Measurements from ENCODE around the gene NDUFB4. TPM values are rescaled to one million over a fixed set of nuclear protein-coding genes. Genes with fewer than 3 reads are reported as not detected.

The NDUFB4 gene
- total RNA-seq, 1 experiment from 2014 or later, result 283 TPM

GRCh38 chr3:120622457-120622856 lies 26.3 kb downstream of the NDUFB4 start:
- Histone ChIP-seq H3K4me3 (ENCODE audit: low read length) (peak overlapping the region; percentile 16), H3K79me2 (ENCODE audit: low read length) (no peaks in the 10 kb centered on the region), H3K9ac (ENCODE audit: low read length) (peak overlapping the region; percentile 80), H3K27me3 (ENCODE audit: low read length) (no peaks in the 10 kb centered on the region), H3K4me1 (ENCODE audit: insufficient read depth, low read length) (peaks cover 29% of the 10 kb centered on the region), H3K9me3 (ENCODE audit: low read length) (no peaks in the 10 kb centered on the region), H3F3A (ENCODE audit: low read length, unreplicated experiment) (no peaks in the 10 kb centered on the region), H2AFZ (ENCODE audit: low read length) (peak overlapping the region; percentile 73), H3K4me2 (ENCODE audit: low read length) (peak overlapping the region; percentile 65), H3K27ac (ENCODE audit: low read length) (peak overlapping the region; percentile 90), H4K20me1 (ENCODE audit: low read length) (no peaks in the 10 kb centered on the region), H3K36me3 (ENCODE audit: low read depth, low read length) (no peaks in the 10 kb centered on the region), H3K9me2 (replicated peaks; ENCODE audit: low read length) (no peaks in the 10 kb centered on the region)
- no peak for ATAC-seq
- ChIA-PET CTCF (interaction anchor here (0.6 to 1.2 kb wide), 5 partner anchors 62 to 192 kb away, joined by 3 to 5 read pairs (median 4); no protein-coding TSS in a partner anchor), POLR2A (ENCODE audit: unreplicated experiment) (interaction anchor here (0.6 kb wide), 2 partner anchors 22 to 25 kb away, joined by 3 read pairs; no protein-coding TSS in a partner anchor)
- intact Hi-C loops (cut with micrococcal nuclease), result no loop called here
- TF ChIP-seq EZH2 (IDR thresholded peaks at IDR 0.05; ENCODE audit: low read length, unreplicated experiment) (no peak), EZH2phosphoT487 (IDR thresholded peaks at IDR 0.05; ENCODE audit: borderline replicate concordance, low read length) (no peak)
- DNase-seq, result no peak
- BruUV-seq (replicated peaks), result no TSS peak

DNA sequence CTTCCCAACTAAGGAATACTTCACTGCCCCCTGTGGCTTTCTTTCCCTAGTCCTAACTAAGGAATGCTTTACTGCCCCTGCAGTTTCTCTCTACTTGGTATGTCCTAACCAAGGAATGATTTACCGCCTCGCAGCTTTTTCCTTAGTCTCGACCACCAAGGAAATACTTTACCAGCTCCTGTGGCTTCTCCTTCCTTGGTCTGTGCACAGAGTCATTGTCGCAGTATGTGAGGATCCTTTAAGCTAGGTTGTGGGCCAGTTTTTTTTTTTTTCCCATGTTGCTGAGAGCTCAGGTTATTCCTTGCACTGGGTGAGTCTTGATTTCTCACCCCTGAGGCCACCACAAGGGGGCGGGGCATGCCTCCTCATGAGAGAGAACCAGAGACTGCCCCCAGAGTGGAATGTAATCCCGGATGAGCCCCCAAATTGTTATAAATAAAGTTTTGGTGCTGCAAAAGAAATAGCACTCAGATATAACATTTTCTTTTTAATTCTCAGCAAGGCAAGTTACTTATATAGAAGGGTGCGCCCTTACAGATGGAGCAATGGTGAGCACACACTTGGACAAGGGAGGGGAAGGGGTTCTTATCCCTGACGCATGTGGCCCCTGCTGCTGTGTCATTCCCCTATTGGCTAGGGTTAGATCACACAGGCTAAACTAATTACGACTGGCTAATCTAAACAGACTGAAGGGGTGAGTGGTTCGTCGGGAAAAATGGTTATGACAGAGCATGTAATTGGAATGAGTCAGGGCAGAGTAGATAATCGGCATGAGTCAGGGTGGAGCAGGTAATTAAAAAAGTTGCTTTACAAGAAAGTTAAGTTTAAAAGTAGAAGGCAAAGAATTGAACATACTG lies 27.0 kb downstream of the NDUFB4 start:
- H3K9me2 ChIP-seq (replicated peaks; ENCODE audit: low read length), result no peaks in the 10 kb centered on the region
- peak overlapping the region; percentile 65 for H3K4me2 ChIP-seq (ENCODE audit: low read length)
- intact Hi-C loops (cut with micrococcal nuclease), result loop anchor here (1.0 kb wide), 3 partner anchors 70 to 172 kb away; partner anchors contain the start of genes GTF2E1 and RABL3
- H3K9ac ChIP-seq (ENCODE audit: low read length), result peak overlapping the region; percentile 80
- peak; percentile 98 for DNase-seq
- BruUV-seq (replicated peaks), result TSS peak; percentile 99
- peak; percentile 94 for ATAC-seq
- no peaks in the 10 kb centered on the region for H3K9me3 ChIP-seq (ENCODE audit: low read length)
- no peaks in the 10 kb centered on the region for H3F3A ChIP-seq (ENCODE audit: low read length, unreplicated experiment)
- H4K20me1 ChIP-seq (ENCODE audit: low read length), result no peaks in the 10 kb centered on the region
- TF ChIP-seq EZH2 (IDR thresholded peaks at IDR 0.05; ENCODE audit: low read length, unreplicated experiment), result no peak
- TF ChIP-seq, protein P1, sequence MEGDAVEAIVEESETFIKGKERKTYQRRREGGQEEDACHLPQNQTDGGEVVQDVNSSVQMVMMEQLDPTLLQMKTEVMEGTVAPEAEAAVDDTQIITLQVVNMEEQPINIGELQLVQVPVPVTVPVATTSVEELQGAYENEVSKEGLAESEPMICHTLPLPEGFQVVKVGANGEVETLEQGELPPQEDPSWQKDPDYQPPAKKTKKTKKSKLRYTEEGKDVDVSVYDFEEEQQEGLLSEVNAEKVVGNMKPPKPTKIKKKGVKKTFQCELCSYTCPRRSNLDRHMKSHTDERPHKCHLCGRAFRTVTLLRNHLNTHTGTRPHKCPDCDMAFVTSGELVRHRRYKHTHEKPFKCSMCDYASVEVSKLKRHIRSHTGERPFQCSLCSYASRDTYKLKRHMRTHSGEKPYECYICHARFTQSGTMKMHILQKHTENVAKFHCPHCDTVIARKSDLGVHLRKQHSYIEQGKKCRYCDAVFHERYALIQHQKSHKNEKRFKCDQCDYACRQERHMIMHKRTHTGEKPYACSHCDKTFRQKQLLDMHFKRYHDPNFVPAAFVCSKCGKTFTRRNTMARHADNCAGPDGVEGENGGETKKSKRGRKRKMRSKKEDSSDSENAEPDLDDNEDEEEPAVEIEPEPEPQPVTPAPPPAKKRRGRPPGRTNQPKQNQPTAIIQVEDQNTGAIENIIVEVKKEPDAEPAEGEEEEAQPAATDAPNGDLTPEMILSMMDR (conservative IDR thresholded peaks at IDR 0.05; ENCODE audit: low read depth, low read length), result peak; percentile 81
- TF ChIP-seq EZH2phosphoT487 (IDR thresholded peaks at IDR 0.05; ENCODE audit: borderline replicate concordance, low read length), result no peak
- H3K36me3 ChIP-seq (ENCODE audit: low read depth, low read length), result no peaks in the 10 kb centered on the region
- H3K79me2 ChIP-seq (ENCODE audit: low read length), result no peaks in the 10 kb centered on the region
- peak overlapping the region; percentile 16 for H3K4me3 ChIP-seq (ENCODE audit: low read length)
- H2AFZ ChIP-seq (ENCODE audit: low read length), result peak overlapping the region; percentile 73
- POLR2A ChIA-PET (ENCODE audit: unreplicated experiment), result interaction anchor here (0.6 kb wide), 1 partner anchor 26 kb away, joined by 3 read pairs; no protein-coding TSS in a partner anchor
- peak overlapping the region; percentile 90 for H3K27ac ChIP-seq (ENCODE audit: low read length)
- H3K27me3 ChIP-seq (ENCODE audit: low read length), result no peaks in the 10 kb centered on the region
- CTCF ChIA-PET, result interaction anchor here (0.5 to 1.2 kb wide), 6 partner anchors 26 to 192 kb away, joined by 3 to 5 read pairs (median 4); no protein-coding TSS in a partner anchor
- H3K4me1 ChIP-seq (ENCODE audit: insufficient read depth, low read length), result peaks cover 28% of the 10 kb centered on the region

DNA sequence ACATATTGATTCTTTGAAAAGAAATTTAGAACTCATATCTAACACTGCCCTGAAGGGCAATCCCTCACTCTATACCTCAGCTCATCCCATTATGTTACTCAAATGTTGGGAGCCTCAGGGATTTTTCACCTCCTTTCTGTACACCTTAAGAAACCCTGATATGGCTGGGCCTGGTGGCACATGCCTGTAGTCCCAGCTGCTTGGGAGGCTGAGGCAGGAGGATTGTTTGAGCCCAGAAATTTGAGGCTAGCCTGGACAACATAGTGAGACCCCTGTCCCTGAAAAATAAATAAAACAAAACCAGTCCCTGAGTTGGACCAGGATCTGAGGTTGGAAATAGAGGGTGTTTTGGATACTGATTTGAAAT lies 27.6 kb downstream of the NDUFB4 start:
- ChIA-PET POLR2A (ENCODE audit: unreplicated experiment) (no interaction called here), CTCF (no interaction called here)
- H3K27ac ChIP-seq (ENCODE audit: low read length), result peak overlapping the region; percentile 90
- H3K4me3 ChIP-seq (ENCODE audit: low read length), result no peak overlapping the region
- DNase-seq, result no peak
- intact Hi-C loops (cut with micrococcal nuclease), result loop anchor here (1.0 kb wide), 3 partner anchors 70 to 172 kb away; partner anchors contain the start of genes GTF2E1 and RABL3
- BruUV-seq (replicated peaks), result no TSS peak
- no peaks in the 10 kb centered on the region for H3K9me2 ChIP-seq (replicated peaks; ENCODE audit: low read length)
- H3K9me3 ChIP-seq (ENCODE audit: low read length), result no peaks in the 10 kb centered on the region
- H3F3A ChIP-seq (ENCODE audit: low read length, unreplicated experiment), result no peaks in the 10 kb centered on the region
- no peaks in the 10 kb centered on the region for H4K20me1 ChIP-seq (ENCODE audit: low read length)
- no peaks in the 10 kb centered on the region for H3K36me3 ChIP-seq (ENCODE audit: low read depth, low read length)
- no peak overlapping the region for H2AFZ ChIP-seq (ENCODE audit: low read length)
- ATAC-seq, result no peak; the same call in 1 of the 2 replicates
- H3K4me2 ChIP-seq (ENCODE audit: low read length), result peak overlapping the region; percentile 65
- no peaks in the 10 kb centered on the region for H3K79me2 ChIP-seq (ENCODE audit: low read length)
- H3K4me1 ChIP-seq (ENCODE audit: insufficient read depth, low read length), result peaks cover 28% of the 10 kb centered on the region
- no peak for TF ChIP-seq EZH2 (IDR thresholded peaks at IDR 0.05; ENCODE audit: low read length, unreplicated experiment)
- no peak for TF ChIP-seq EZH2phosphoT487 (IDR thresholded peaks at IDR 0.05; ENCODE audit: borderline replicate concordance, low read length)
- TF ChIP-seq, protein P1 (conservative IDR thresholded peaks at IDR 0.05; ENCODE audit: low read depth, low read length), result no peak
- H3K9ac ChIP-seq (ENCODE audit: low read length), result peak overlapping the region; percentile 42
- no peaks in the 10 kb centered on the region for H3K27me3 ChIP-seq (ENCODE audit: low read length)
